Mesendoderm (in vitro differentiated cells): ENCODE data around the gene ACOXL.

Experiments used
- DNase-seq: peaks from one replicate; pipeline ENCODE4 v3.0.0; 2013
- H2AK5ac ChIP-seq: 2 replicates; pipeline ENCODE4 v1.6.1; 2013; ENCODE audit warnings: low read length, inconsistent platforms
- H2BK120ac ChIP-seq: 2 replicates; pipeline ENCODE4 v1.6.1; 2013; ENCODE audit warnings: low read depth, mild to moderate bottlenecking, low read length, moderate library complexity, mixed read lengths
- H2BK15ac ChIP-seq: replicated peaks from 2 replicates; pipeline ENCODE4 v1.6.1; 2013; ENCODE audit warnings: low read depth, mild to moderate bottlenecking, moderate library complexity
- H2BK5ac ChIP-seq: 2 replicates; pipeline ENCODE4 v1.6.1; 2013; ENCODE audit warnings: low read length, inconsistent platforms
- H3K18ac ChIP-seq: 2 replicates; pipeline ENCODE4 v1.6.1; 2013; ENCODE audit warnings: mild to moderate bottlenecking, low read length, mixed read lengths
- H3K23ac ChIP-seq: one replicate; pipeline ENCODE4 v1.6.1; 2013; ENCODE audit warnings: low read length
- H3K27ac ChIP-seq: 2 replicates; pipeline ENCODE4 v1.5.1; 2013; ENCODE audit warnings: low read depth, mild to moderate bottlenecking, inconsistent platforms, low read length, moderate library complexity
- H3K27me3 ChIP-seq: 2 replicates; pipeline ENCODE4 v1.6.1; 2013; ENCODE audit warnings: low read length, control low read depth, mild to moderate bottlenecking, inconsistent platforms; ENCODE audit not compliant: insufficient read depth, poor library complexity
- H3K36me3 ChIP-seq: 2 replicates; pipeline ENCODE4 v1.6.1; 2013; ENCODE audit warnings: low read length, inconsistent platforms; ENCODE audit not compliant: control insufficient read depth, insufficient read depth
- H3K4ac ChIP-seq: one replicate; pipeline ENCODE4 v1.6.1; 2013; ENCODE audit warnings: low read depth, mild to moderate bottlenecking, low read length, moderate library complexity
- H3K4me1 ChIP-seq: 2 replicates; pipeline ENCODE4 v1.6.1; 2013; ENCODE audit warnings: low read depth, low read length, inconsistent platforms; ENCODE audit not compliant: control insufficient read depth
- H3K4me2 ChIP-seq: 2 replicates; pipeline ENCODE4 v1.6.1; 2013; ENCODE audit warnings: low read length
- H3K4me3 ChIP-seq: 2 replicates; pipeline ENCODE4 v1.5.1; 2013; ENCODE audit warnings: mild to moderate bottlenecking, low read length
- H3K56ac ChIP-seq: one replicate; pipeline ENCODE4 v1.6.1; 2013; ENCODE audit warnings: low read length
- H3K79me1 ChIP-seq: 2 replicates; pipeline ENCODE4 v1.6.1; 2013; ENCODE audit warnings: low read length, inconsistent platforms
- H3K79me2 ChIP-seq: 2 replicates; pipeline ENCODE4 v1.6.1; 2013; ENCODE audit warnings: mild to moderate bottlenecking, low read length; ENCODE audit not compliant: control insufficient read depth, insufficient read depth
- H3K9ac ChIP-seq: 2 replicates; pipeline ENCODE4 v1.6.1; 2013; ENCODE audit warnings: low read length, inconsistent platforms
- H4K5ac ChIP-seq: one replicate; pipeline ENCODE4 v1.6.1; 2013; ENCODE audit warnings: low read length
- H4K8ac ChIP-seq: one replicate; pipeline ENCODE4 v1.6.1; 2013; ENCODE audit warnings: low read depth, mild to moderate bottlenecking, control low read depth, low read length, moderate library complexity
- WGBS: extraction: QIAGEN DNeasy Blood & Tissue Kit; methylation state at CpG from one replicate; pipeline ENCODE4 v1.1.7; 2013; ENCODE audit warnings: low lambda C conversion rate, missing lambda C conversion rate; ENCODE audit not compliant: insufficient coverage; ENCODE audit errors: extremely low coverage; 5-methylcytosine and 5-hydroxymethylcytosine counted together

ACOXL gene

GRCh38 chr2:110861616-110862260 lies 129.4 kb downstream of the ACOXL start:
- no peak overlapping the region for H2BK120ac ChIP-seq
- H2BK5ac ChIP-seq = no peak overlapping the region
- no peak overlapping the region for H3K23ac ChIP-seq
- no peak overlapping the region for H3K4ac ChIP-seq
- no peak overlapping the region for H3K4me2 ChIP-seq
- H2BK15ac ChIP-seq = no peak overlapping the region
- no peaks in the 10 kb centered on the region for H3K79me1 ChIP-seq
- no peak overlapping the region for H3K27ac ChIP-seq
- H3K9ac ChIP-seq = no peak overlapping the region
- no peak overlapping the region for H4K5ac ChIP-seq
- H3K18ac ChIP-seq = no peak overlapping the region
- H2AK5ac ChIP-seq = no peak overlapping the region
- no peak overlapping the region for H3K4me3 ChIP-seq
- WGBS = no CpG with 5 or more reads among the region's 17 CpGs
- H3K27me3 ChIP-seq = no peaks in the 10 kb centered on the region
- no peaks in the 10 kb centered on the region for H3K4me1 ChIP-seq
- no peak overlapping the region for H4K8ac ChIP-seq
- H3K36me3 ChIP-seq = no peaks in the 10 kb centered on the region
- H3K56ac ChIP-seq = no peak overlapping the region
- no peaks in the 10 kb centered on the region for H3K79me2 ChIP-seq
- no peak for DNase-seq

- no peak overlapping the region for H2BK15ac ChIP-seq
- H3K23ac ChIP-seq = no peak overlapping the region
- H3K79me1 ChIP-seq = no peaks in the 10 kb centered on the region
- no peak overlapping the region for H4K5ac ChIP-seq
- no peak overlapping the region for H3K56ac ChIP-seq
- H3K27ac ChIP-seq = no peak overlapping the region
- H3K36me3 ChIP-seq = no peaks in the 10 kb centered on the region
- no CpG with 5 or more reads among the region's 2 CpGs for WGBS
- H3K4me2 ChIP-seq = no peak overlapping the region
- H3K27me3 ChIP-seq = no peaks in the 10 kb centered on the region
- no peak overlapping the region for H3K4ac ChIP-seq
- no peaks in the 10 kb centered on the region for H3K79me2 ChIP-seq
- no peak overlapping the region for H3K4me3 ChIP-seq
- H2AK5ac ChIP-seq = no peak overlapping the region
- no peak for DNase-seq
- no peaks in the 10 kb centered on the region for H3K4me1 ChIP-seq
- H4K8ac ChIP-seq = no peak overlapping the region
- H2BK120ac ChIP-seq = no peak overlapping the region
- H3K9ac ChIP-seq = no peak overlapping the region
- H2BK5ac ChIP-seq = no peak overlapping the region
- H3K18ac ChIP-seq = no peak overlapping the region
Measured at GRCh38 chr2:110863726-110864125, 131.4 kb downstream of the ACOXL start.

- Histone ChIP-seq H4K5ac (no peak overlapping the region), H3K79me2 (no peaks in the 10 kb centered on the region), H3K23ac (no peak overlapping the region), H2BK120ac (no peak overlapping the region), H3K27ac (no peak overlapping the region), H2BK15ac (no peak overlapping the region), H3K4ac (no peak overlapping the region), H2AK5ac (no peak overlapping the region), H3K4me3 (no peak overlapping the region), H2BK5ac (no peak overlapping the region), H3K27me3 (no peaks in the 10 kb centered on the region), H3K4me2 (no peak overlapping the region), H4K8ac (no peak overlapping the region), H3K79me1 (no peaks in the 10 kb centered on the region), H3K9ac (no peak overlapping the region), H3K36me3 (no peaks in the 10 kb centered on the region), H3K18ac (no peak overlapping the region), H3K4me1 (no peaks in the 10 kb centered on the region), H3K56ac (no peak overlapping the region)
- no peak for DNase-seq
- WGBS = no CpG with 5 or more reads among the region's 3 CpGs
Measured at GRCh38 chr2:110864176-110864575, 131.8 kb downstream of the ACOXL start.

GRCh38 chr2:110864731-110865130 lies 132.4 kb downstream of the ACOXL start:
- H2BK5ac ChIP-seq = no peak overlapping the region
- H3K18ac ChIP-seq = no peak overlapping the region
- H2AK5ac ChIP-seq = no peak overlapping the region
- H4K5ac ChIP-seq = no peak overlapping the region
- H4K8ac ChIP-seq = no peak overlapping the region
- no peak overlapping the region for H2BK15ac ChIP-seq
- no peaks in the 10 kb centered on the region for H3K27me3 ChIP-seq
- H3K4me3 ChIP-seq = no peak overlapping the region
- H3K79me1 ChIP-seq = no peaks in the 10 kb centered on the region
- no peak overlapping the region for H2BK120ac ChIP-seq
- WGBS = no CpG with 5 or more reads among the region's 5 CpGs
- no peak overlapping the region for H3K56ac ChIP-seq
- H3K36me3 ChIP-seq = no peaks in the 10 kb centered on the region
- H3K79me2 ChIP-seq = no peaks in the 10 kb centered on the region
- H3K9ac ChIP-seq = no peak overlapping the region
- H3K23ac ChIP-seq = no peak overlapping the region
- no peak overlapping the region for H3K4me2 ChIP-seq
- no peak overlapping the region for H3K27ac ChIP-seq
- DNase-seq = no peak
- H3K4ac ChIP-seq = no peak overlapping the region
- H3K4me1 ChIP-seq = no peaks in the 10 kb centered on the region

- Histone ChIP-seq H3K56ac (no peak overlapping the region), H3K36me3 (no peaks in the 10 kb centered on the region), H2AK5ac (no peak overlapping the region), H2BK120ac (no peak overlapping the region), H3K27ac (no peak overlapping the region), H2BK5ac (no peak overlapping the region), H4K5ac (no peak overlapping the region), H3K27me3 (no peaks in the 10 kb centered on the region), H3K4me1 (no peaks in the 10 kb centered on the region), H3K79me2 (no peaks in the 10 kb centered on the region), H3K4me3 (no peak overlapping the region), H3K18ac (no peak overlapping the region), H3K9ac (no peak overlapping the region), H3K4me2 (no peak overlapping the region), H2BK15ac (no peak overlapping the region), H3K23ac (no peak overlapping the region), H3K4ac (no peak overlapping the region), H3K79me1 (no peaks in the 10 kb centered on the region), H4K8ac (no peak overlapping the region)
- no CpG with 5 or more reads among the region's 5 CpGs for WGBS
- no peak for DNase-seq
Measured at GRCh38 chr2:110865188-110865587, 132.8 kb downstream of the ACOXL start.

- no peak overlapping the region for H3K4me3 ChIP-seq
- H3K56ac ChIP-seq = no peak overlapping the region
- no peak overlapping the region for H3K23ac ChIP-seq
- no peaks in the 10 kb centered on the region for H3K79me2 ChIP-seq
- no peak overlapping the region for H4K5ac ChIP-seq
- no CpG with 5 or more reads among the region's 7 CpGs for WGBS
- H2BK15ac ChIP-seq = no peak overlapping the region
- DNase-seq = no peak
- H3K36me3 ChIP-seq = no peaks in the 10 kb centered on the region
- no peaks in the 10 kb centered on the region for H3K27me3 ChIP-seq
- no peak overlapping the region for H2BK5ac ChIP-seq
- H4K8ac ChIP-seq = no peak overlapping the region
- no peaks in the 10 kb centered on the region for H3K4me1 ChIP-seq
- H2BK120ac ChIP-seq = no peak overlapping the region
- no peak overlapping the region for H3K9ac ChIP-seq
- no peak overlapping the region for H3K27ac ChIP-seq
- H3K18ac ChIP-seq = no peak overlapping the region
- no peak overlapping the region for H3K4ac ChIP-seq
- H3K79me1 ChIP-seq = no peaks in the 10 kb centered on the region
- H3K4me2 ChIP-seq = no peak overlapping the region
- no peak overlapping the region for H2AK5ac ChIP-seq
Measured at GRCh38 chr2:110866045-110866444, 133.7 kb downstream of the ACOXL start.
